ENCODE measurements around the gene AP2A1.

- TF ChIP-seq CTCF (IDR thresholded peaks at IDR 0.05) (no peak), SIN3A (IDR thresholded peaks at IDR 0.05; ENCODE audit: borderline replicate concordance, insufficient read depth, low read depth, low read length) (no peak), POLR2AphosphoS5 (IDR thresholded peaks at IDR 0.05; ENCODE audit: low read depth, low read length) (no peak), TCF7L2 (IDR thresholded peaks at IDR 0.05; ENCODE audit: low read depth, low read length) (no peak)
Observed at GRCh38 chr19:49807904-49808675, 41.3 kb downstream of the AP2A1 start.

Data from Panc1 (cell line).